Activated CD4-positive, alpha-beta T cell treated with anti-CD3 and anti-CD28 coated beads for 4 hours (primary cell): ENCODE data around the gene BTK.

Experiments used
- DNase-seq, 2 donors: peaks; one replicate each; pipeline ENCODE4 v3.0.0-alpha.2; 2020

Gene BTK

DNA sequence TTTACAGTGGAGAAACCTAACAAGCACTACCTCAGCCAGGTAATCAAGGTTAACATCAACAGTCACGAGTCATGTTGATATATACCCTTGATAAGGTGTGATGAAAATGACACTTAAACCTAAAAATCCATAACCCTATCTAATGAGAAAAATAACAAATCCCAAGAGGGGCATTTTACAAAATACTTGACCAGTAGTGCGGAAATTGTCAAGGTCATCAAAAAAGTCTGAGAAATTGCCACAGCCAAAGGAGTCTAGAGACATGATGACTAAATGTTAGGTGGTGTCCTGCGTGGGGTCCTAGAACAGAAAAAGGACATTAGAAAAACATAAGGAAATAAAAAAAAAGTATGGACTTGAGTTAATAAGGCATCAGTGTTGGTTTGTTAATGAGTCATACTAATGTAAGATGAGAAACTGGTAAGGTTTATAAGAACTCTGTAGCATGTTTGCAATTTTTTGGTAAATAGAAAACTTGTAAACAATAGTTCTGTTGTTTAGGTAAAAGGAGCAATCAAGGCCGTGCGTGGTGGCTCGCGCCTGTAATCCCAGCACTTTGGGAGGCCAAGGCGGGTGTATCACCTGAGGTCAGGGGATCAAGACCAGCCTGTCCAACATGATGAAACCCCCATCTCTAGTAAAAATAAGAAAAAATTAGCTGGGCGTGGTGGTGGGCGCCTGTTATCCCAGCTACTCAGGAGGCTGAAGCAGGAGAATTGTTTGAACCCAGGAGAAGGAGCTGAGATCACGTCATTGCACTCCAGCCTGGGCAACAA, 7.7 kb upstream of the BTK start:
- no peak for DNase-seq

DNA sequence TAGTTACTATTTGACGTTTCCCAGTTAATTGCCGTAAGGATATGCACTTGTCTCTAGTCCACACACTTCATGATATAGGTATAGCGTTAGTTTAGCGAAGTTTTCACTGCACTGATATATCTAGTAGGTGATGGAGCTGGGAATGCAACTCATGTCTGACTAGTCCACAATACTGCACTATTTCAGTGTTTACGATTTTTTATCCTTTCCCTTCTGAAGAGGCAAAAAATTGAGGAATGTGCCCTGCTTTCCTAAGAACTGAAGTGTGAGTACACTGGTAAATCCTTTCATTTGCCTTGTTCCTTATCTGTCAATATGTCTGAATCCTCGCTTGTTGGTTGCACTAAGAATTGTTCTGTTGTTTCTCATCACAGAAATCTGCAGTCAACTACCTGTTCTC, 5.8 kb upstream of the BTK start:
- no peak for DNase-seq

DNA sequence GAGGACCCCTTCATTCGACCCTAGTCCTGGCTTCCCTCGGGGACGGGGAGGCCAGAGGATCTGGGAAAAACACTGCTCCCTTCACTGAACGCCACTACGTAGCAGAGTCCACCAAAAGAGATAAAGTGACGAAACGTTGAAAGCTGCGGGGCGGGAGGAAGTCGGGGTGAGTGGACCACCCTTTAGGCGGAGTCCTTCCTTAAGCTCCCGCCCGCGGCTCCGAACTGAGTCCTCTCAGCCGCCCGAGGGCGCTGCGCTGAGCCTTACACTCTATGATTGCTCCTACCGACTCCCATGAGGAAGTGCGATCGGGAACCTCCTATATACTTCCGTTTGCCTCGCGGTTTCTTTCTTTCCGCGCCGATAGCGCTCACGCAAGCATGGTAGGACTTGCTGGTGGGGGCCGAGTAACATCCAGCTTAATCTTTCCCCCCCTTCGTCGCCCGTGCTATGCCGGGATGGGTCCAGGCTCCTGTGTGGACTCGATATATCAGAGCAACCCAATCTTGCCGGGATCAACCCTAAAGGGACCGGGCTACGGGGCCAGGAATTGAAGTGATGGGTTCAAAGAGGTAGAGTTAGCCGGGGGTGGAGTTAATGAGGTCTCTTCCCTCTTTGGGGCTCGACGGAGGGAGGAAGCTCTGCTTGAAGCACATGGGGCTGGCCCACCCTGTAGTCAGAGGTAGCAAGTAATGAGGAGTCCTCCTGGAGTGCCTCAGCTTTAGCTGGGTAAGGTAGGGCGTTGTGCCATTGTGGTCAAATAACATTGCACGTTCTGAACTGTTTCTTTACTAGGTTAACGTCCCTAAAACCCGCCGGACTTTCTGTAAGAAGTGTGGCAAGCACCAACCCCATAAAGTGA, 4.9 kb upstream of the BTK start, which contains the start of gene RPL36A:
TSS of gene RPL36A (plus strand) at position 348 of the 862 bp plus-strand sequence. CDS start at position 381, 33 bp downstream.
- DNase-seq, result peak; percentile 77

DNA sequence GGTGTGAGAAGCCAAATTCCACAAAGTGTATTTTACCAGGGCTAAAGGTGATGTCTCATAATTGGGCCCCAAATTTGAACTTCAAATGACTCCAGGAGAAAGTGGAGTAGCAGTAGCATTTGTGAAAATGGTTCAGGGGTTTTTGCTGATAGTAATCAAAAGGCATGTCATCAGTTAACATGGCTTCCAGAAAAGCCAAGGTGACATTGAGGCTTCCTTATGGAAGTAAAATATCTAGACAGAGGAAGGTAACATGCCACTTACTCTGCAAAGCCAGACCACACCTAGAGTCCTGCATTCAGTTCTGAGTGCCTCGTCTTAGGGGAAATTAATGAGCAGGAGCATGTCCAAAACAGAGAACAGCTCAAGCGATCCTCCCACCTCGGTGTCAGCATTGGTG, 2.6 kb upstream of the BTK start:
- DNase-seq, result no peak

DNA sequence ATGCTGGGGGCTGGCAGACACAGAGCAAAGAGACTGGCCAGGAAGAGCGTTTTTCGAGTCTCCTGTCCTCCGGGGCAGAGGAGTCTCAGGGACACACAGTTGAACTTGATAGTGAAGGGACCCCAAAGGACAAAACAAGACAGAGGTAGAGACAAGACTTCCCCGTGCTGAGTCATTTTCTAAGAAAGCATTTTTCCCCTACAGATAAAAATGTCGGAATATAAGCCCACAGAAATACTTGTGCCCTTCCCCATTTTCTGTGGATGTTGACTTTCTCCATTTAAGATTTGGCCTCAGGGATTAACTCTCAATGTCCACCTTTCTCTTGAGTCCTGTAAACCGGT, 523 bp upstream of the BTK start:
- DNase-seq, result no peak

DNA sequence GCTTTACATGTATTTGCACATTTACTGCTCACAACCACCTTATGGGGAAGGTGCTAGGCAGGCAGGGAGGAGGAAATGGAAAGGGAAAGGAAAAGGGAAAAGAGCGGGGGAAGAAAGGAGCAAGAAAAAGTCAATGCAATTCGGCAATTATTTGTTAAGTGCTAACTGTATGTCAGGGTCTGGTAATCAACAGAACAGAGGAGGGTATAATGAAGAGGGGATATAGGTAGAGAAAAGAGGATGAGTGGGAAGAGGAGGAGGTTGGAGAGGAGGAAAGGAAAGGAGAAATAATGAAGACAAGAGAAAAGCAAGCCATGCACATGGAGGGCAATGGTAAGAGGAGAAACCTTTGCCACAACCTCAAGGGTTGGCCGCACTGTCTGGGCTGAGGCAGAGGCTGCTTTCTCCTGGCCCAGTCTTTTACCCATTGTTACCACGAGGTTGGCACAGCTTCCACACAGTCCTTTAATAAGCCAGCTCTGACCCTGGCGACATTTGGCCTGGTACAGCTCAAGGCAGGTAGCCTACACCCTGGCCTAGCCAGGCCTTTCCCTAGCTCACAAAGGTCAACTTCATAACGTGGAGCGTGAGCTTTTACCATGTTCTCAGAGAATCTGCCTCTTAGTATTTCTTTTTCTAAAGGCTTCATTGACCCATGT, 836 bp downstream of the BTK start:
- no peak for DNase-seq

DNA sequence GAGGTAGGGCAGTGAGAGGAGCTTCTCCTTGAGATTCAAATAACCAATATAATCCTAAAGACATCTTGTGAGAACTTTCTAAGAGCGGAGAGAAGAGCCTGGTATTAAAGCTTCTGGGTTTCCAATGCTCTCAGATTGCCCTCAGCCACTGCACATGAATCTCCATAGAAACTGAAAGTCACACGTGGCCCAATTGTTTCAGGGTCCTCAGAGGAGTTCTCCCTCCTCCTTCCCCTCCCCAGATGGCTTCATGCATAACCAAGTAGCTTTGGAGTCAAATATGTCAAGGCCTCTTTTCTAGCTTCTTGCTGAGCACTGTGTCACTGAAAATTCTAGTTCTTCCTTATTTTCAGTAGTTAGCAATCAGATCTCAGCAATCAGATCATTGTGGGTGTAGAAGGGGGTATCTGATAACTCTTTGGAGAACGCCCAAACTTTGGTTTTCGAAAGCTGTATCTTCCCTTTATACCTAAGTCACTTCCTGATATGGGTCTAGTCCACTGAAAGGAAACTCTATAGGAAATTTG, 2.2 kb downstream of the BTK start:
- no peak for DNase-seq

DNA sequence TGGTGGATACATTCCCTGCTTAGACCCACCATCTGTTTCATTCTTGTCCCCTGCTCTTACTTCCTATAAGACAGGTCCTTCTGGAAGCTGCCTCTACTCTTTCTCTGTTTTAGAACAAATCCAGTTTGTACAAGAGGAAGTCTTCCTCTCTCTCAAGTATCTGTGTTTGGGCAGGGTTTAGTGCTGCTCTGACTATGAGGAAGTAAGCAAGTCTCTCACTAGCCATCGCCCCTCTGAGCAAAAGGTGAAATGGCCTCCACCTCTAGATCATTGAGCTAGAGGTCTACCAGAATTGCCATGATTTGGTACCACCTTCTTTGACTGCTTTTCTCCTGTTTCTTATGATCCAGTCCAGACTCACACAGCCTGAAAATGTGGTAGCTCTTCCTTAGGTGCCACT, 8.4 kb downstream of the BTK start:
- DNase-seq, result no peak

DNA sequence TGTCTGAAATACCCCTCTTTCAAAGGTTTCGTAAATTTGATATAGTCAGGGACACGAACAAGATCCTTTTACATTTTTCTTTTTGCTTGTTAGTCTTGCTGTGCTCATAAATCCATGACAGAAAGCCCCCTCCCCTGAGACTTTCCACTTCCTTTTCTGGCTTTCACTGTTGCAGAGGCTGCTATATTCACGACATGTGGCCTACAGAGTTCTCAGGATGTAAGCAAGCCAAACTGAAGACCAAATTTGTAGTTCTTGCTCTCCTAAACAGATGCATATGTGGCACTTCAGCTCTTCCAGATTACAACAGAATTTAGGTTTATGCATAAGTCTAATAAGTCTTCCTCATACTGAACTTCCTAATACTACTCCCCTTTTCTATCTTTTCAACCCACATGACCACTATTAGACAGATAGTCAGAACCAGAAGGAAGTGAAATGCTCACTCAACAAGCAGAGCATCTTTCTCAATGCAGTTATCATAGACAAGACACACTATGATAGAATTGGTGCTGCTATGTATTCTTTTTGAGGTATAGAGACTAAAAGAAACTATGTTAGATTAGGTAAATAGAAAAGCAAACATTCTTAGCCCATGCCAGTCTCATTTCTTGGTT, 15.0 kb downstream of the BTK start:
- no peak for DNase-seq

DNA sequence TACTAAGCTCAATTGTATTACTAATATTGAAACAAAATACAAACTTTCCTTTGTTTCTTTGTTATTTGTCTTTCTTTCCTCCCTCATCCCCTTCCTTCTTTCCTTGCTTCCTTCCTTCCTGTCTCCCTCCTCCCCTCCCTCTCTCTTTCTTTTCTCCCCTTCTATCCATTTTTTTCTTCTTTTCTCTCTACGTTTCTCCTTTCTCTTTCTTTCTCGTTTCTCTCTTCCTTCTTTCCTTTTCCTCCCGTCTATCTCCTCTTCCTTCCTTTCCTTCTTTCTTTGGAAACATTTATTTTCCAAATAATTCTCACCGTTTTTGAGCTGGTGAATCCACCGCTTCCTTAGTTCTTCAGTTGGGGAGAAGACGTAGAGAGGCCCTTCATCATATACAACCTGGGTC, 16.3 kb downstream of the BTK start:
- DNase-seq, result no peak

DNA sequence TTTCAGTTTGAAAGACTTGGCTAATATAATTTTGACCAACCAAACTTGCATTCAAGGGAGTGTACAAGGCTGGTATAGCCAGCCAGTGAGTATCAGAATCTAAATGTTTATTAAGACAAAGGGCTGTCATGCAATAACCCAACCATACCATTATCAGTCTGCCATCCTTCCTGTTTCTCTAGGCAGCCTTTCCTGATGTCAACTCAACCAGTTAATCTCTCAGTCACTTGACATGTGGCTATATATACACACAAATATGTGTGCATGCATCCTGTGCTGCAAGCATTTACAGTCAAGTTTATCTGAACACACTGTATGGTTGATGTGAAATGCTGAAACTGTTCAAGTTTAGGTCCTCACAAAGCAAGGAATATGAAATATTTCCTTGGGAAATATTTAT, 17.2 kb downstream of the BTK start:
- DNase-seq, result no peak

DNA sequence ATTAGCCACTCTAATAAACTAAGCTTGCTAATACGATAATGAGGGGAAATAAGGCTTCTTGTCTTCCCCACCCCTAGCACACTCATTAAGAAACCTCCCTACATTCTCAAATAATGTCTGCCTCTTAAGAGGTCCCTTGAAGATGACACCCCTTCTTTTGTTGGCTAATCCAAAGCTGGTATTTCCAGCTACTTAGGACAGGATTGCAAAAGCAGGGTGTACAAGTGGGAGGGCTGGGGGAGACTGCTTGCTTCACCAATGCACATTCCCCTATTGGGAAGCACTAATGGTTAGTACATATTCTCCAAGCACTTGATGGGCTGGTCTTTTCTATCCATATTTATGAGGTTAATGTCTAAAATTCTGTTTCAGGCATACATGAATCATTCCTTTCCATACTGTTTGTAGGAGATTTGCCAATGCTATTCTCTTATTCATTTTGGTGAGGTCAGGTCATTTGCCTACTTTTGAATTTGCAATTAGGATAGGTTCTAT, 20.6 kb downstream of the BTK start:
- no peak for DNase-seq

DNA sequence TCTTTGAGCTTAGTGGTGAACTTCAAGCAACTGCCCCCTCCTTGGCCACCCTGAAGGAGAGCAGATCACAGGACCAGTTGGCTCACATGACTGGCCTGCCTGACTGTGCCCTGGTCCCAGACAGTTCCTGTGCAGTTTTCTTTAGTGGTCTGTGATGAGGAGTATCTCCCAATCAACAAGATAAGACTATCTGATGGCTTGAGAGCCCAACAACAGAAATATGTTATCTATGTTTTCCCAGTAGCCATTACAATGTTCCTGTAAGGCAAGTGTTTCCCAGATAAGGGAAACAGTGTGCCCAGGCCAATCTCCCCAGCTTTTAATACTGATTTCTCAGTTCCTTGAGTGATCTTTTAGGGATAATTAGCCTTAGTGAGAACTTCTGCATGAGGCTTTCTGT, 23.2 kb downstream of the BTK start:
- DNase-seq, result no peak

DNA sequence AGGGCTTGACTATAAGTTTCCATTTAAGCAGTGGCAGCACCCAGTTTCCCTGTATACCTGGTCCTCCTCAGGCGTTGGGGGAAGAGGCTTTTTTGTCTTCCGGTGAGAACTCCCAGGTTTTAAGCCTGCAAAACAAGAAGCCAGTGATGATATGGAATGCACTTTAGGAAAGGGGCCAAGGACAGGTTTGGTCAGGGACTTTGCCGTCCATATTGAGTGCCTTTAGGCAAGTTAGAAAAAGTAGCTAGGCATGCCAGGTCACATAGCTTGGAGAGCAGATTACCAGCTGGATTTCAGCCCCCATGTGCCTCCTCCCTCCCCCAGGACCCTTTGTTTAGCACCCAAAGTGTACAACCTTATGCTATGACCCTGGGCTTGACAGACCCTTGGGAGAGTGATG, 23.9 kb downstream of the BTK start:
- DNase-seq, result no peak

DNA sequence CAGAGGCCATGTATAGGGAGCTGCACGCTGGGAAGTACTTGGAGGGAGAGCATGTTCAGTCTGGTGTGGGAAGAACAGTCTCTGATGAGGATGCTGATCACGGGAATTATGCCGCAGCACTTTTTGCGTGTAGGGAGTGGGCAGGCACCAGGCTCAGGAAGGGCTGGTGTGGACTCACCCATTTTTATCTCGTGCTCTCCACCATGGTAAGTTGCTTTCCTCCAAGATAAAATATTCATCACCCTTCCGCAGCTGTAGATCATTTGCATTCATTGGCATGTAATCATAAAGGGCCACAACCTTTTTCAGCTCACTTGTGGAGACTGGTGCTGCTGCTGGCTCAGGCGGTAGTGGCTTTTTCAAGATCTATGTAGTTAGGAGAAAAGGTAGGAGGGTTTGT, 25.6 kb downstream of the BTK start:
- DNase-seq, result no peak

DNA sequence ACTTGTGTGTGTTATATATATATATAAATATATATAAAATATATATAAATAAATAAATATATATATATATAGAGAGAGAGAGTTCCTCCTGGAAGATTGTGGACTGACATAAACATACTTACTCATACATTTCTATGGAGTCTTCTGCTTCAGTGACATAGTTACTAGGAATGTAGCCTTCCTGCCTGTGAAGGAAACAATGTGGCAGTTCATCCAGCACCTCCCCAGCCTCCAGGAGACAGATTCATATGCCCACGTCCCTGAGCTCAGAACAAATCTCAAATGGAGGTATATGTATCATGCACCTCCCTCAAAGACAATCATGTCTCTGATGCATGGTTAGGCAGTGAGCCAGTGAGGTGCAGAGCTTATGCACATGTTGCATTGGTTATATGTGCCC, 26.0 kb downstream of the BTK start:
- DNase-seq, result no peak

DNA sequence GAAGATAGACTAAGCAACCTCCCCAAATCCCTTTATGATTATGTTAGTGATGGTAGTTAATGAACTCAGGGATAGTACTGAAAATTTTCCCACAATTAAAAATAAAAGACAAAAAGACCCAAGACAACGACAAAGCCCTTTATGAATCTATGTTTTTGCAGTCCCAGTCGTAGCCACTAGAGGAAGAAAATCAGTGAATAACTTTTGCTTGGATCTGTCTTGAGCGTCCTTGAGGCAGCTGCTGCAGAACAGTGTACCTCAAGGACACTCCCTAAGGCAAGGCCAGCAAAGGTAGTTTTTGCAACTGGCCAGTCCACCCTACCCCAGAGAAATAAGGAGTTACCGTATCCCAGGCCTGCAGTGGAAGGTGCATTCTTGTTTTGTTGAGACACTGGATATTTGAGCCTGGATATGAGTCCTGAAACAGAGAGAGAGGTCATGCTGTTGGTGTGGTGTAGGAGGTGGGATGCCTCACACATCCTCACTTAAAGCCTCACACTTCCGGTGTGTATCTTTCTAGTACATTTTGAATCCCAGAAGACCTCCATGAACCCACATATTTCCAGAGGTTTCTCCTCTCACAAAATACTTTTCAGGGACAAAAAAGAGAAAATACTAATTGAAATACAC, 28.7 kb downstream of the BTK start:
- no peak for DNase-seq

DNA sequence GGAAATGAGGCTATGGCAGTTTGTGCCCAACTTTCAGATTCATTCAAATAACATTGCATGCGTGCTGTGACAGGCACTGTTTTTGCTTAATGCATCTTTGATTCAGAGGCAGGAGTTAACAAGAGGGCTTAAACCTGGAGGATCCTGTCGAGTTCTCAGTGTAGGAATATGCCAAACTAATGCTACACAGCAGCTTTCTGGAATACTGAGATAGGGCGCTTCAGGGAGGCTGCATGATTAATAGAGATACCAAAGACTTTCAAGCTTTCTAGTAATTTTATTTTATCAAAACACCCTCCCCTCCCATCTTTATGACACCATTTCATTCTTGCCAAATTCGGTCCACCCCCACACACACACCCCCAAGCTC, 36.8 kb downstream of the BTK start:
- DNase-seq, result no peak

DNA sequence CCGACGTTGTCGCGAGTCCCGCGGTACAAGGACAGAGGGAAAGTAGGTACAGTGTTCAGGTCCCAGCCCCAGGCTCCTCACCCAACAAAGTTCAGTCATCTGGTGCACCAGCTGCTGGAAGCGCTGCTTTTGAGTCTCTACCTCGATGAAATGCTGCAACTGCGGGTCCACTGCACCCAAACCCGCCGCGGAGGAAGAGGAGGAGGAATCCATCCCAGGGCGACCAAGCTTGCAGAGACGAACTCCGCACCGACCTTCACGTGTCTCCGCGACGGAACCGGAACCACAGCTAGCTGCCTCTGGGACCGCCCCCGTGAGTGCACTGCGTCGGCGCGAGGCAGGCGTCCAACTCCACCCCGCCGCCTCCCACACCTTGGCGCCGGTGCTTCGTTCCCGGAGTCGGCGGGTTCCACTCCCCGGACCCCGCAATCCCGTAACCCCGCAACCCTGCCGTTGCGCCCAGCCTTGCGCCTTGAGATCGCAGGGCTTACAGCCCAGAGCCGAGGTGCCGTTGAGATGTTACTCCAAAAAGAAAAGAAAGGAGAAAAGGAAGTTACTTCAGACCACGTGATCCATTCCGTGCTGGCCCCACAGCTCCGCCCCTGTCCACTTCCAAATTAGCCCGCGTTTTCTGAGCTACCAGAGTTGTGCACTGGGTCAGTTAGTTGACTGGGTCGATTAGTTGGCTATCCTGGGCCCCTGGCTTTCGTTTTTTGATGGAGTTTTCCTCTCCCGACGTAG, 37.4 kb downstream of the BTK start, which contains the start of gene TIMM8A:
TSS of gene TIMM8A (minus strand) at position 291 of the 741 bp plus-strand sequence. CDS start at position 213, 78 bp downstream.
- DNase-seq, result peak; percentile 71 to 76

DNA sequence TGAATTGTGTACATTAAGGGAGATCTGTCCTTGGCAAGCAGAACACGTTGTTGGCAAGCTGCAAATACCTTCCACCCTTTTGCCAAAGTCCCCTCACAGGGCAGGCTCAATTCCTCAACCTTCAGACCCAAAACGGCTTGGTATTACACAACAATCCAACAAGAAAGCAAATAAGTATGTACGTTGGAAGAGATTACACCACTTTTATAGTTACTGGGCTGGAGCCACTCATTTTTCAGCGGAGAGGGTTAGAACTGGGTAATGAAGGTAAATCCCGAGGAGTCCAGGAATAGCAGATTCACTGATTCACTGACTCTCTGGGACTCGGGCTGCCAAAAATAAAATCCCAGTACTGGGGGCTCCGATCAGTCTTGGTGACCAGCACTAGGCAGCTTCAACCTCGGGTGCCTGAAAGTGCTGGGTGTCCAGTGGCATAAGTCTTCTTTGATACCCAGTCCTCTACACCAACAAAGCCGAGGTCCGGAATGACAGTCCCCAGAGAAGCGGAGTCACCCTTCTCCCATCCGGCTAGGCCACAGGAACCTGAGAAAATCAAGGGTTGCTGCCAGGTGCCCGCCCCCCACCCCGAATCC, 38.0 kb downstream of the BTK start:
- no peak for DNase-seq

DNA sequence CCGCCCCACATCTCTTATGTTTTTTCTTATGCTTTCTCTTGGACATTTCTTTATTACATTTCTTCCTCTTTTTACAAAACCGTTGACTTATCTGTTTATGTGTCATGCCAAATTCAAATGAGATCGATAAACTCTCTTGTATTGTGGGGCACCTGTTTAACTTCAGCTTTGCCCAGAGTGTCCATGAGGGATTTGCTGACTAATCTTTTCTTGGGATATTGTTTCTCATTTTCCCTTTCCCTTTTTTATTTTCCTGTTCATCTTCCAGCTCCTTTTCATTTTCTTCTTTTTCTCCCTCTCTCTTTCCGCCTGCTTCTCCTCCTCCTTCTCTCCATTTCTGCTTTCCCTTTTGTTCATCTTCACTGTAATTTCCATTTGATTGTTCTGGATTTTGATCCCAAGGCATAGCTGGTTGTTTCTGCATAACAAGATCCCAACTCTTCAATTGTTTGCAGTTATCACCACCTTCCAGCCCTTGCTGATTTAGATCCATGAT, 48.2 kb downstream of the BTK start:
- DNase-seq, result no peak
